OCI-M2 (cell line): ENCODE data around the gene BNC2.
"Not testable (repeated sequence)": the region's sequence is repeated elsewhere in the genome, so short reads cannot be mapped to it uniquely, and the experiment has no call there.

Experiments used
- DNase-seq: peaks from one replicate; lab custom pipeline; 2025; ENCODE audit not compliant: unreplicated experiment; lab: John Stamatoyannopoulos, UW

BNC2 gene

DNA sequence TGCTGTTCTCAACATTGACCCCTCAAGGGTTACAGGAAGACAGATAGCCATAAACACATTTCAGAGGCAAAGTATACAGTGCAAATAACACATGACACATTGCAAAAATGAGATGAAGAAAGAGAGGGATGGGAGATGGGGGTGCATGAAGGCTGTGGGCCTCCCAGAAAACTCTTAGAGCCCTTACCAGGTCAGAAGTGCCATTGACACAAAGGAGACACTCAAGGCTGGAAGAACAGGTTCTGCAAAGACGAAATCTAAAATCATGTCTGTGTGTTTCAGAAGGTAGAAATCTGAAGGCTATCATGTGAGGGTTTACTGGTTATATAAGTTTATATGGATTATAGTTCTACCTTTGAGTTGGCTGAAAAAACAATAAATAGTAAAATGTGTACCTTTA is 318.8 kb downstream of the BNC2 start:
- DNase-seq, result no peak

GRCh38 chr9:16545639-16546038 is 324.8 kb downstream of the BNC2 start:
- DNase-seq, result no peak

DNA sequence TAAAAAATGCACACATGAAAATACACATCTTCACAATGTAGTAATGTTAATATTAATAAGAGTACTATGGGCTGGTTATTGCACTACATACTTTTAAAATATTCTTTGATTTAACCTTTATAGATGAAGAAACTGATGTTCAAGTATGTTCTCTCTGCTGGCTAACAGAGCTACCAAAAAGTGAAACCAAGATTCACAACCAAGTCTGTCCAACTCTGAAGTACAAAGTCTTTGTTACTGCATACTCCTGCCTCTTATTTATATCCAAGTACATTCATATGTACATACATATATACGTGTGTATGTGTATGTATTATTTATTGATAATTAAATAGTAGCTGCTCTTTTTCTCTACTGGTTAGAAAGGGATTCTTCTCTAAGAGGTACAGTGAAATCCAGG is 325.6 kb downstream of the BNC2 start:
- no peak for DNase-seq

- DNase-seq, result no peak
Observed at GRCh38 chr9:16543686-16544085, 326.8 kb downstream of the BNC2 start.

DNA sequence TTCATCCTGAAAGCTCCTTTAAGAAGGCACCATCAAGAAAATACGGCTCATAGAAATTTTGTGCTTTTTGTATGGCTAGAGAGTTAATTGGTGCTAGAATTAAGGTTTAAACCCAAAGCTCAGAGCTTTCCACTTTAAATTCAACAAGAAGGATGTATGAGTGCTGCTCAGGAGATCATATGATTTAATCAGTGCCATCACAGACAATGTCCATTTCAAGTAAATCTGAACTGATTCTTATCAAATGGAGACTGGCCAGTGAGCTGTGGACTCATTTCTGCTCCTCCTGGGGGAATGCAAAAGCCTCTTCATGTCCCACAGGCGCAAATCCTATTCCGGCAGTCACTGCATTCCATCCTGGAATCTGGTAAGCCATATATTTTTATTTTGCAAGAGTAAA is 327.2 kb downstream of the BNC2 start:
- DNase-seq, result no peak

DNA sequence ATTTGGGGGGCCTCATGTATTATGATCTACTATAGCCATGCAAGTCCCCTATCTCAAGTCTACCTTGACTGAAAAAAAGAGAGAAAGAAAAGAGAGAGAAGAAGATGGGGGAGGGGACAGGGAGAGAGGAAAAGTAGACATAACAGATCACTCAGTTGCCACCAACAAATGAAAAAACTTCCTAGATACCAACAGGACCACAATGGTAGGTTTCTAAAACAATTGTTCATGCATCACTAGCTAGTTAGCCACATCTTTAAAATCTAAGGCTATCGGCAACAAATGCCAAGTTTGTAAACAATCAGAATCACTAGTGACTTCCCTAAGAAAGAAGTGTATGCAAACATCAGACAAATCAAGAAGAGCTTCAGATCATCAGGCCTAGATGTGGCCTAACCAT is 328.2 kb downstream of the BNC2 start:
- DNase-seq, result no peak

DNA sequence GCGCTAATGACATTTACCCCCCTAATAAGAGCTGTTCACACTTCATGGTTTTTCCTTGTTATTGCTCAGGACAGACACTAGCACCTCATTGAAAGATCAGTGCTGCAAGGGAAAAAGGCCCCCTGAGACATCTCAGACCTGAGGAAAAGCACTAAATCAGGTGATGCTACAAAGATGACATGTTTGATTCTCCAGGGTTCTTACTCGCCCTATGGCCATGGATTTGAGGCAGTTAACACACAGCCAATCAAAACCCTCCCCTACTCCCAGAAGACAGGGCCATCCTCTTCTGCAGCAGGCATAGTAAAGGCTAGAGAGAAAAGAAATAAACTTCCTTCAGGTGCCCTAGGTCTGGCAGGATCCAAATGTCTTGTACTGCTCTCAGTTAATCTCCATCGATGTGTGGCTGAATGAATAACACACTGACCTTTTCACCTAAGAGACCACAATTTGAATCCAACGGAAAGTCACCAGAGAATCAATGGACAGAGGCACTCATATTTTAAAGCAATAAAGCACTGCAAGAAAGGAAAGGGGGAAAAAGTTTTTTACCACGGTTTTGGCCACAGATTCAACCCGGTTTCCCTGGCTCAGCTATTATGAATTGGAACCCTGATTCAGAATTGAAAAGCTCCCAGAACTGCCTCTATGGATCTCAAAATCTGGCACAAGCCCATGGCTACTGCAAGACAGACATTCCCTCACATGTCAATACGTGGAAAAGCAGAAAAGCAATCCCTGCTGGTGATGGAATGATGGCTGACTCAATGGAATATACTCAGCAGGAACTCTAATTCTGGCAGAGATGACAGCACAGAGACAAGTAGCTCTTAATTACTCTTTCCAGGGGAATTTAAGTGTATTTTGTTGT is 329.5 kb downstream of the BNC2 start:
- DNase-seq, result no peak

GRCh38 chr9:16539626-16540025 is 330.8 kb downstream of the BNC2 start:
- DNase-seq, result not testable (repeated sequence)

DNA sequence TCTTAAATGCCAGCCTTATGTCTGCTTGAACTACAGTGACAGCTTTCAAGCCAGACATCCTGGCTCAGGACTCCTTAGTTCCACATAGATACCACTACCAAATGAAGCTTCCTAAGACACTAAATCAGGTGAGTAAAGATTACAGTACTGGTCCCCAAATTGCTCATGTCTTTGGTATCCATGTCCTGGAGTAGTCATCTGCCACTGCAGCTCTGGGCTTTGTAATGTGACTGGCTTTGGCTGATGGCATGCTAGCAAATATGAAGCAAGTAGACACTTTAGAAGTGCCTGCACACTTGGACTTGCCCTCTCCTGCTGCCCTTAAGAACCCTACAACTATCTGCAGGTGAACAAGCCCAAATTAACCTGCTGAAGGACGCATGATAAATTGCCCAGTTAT is 334.9 kb downstream of the BNC2 start:
- no peak for DNase-seq

DNA sequence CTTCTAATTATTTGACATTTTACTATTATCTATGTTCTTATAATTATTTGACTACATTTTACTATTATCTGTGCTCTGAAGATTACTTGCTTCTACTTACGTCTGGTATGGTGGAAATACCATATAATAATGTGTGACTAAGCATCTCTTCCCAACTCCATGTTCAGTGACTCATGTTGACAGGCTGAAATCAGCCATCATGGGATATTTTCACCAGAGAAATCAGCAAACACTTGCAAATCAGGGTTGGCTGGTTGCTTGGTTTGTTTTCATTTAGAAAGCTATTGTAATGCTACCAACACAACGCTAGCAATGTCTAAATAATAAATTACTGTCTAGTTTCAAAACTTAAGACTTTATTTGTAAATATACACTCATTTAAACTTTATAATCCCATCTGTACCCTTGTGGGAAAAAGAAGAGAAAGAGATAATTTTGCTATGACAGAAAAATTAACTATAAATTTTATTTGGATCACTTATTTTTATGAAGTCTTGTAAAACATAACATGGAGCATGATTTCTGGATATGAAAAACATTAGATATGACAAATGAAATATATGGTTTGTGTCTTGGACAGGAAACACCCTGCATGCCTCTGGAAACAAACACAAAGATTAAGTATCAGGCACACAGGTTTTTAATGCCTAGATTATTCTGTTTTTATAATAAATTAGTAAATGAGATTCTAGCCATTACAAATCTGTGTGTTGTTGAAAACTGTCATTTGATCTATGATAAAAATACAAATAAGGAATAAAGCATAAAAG is 337.6 kb downstream of the BNC2 start:
- no peak for DNase-seq

- no peak for DNase-seq
Observed at GRCh38 chr9:16532272-16532671, 338.2 kb downstream of the BNC2 start.

DNA sequence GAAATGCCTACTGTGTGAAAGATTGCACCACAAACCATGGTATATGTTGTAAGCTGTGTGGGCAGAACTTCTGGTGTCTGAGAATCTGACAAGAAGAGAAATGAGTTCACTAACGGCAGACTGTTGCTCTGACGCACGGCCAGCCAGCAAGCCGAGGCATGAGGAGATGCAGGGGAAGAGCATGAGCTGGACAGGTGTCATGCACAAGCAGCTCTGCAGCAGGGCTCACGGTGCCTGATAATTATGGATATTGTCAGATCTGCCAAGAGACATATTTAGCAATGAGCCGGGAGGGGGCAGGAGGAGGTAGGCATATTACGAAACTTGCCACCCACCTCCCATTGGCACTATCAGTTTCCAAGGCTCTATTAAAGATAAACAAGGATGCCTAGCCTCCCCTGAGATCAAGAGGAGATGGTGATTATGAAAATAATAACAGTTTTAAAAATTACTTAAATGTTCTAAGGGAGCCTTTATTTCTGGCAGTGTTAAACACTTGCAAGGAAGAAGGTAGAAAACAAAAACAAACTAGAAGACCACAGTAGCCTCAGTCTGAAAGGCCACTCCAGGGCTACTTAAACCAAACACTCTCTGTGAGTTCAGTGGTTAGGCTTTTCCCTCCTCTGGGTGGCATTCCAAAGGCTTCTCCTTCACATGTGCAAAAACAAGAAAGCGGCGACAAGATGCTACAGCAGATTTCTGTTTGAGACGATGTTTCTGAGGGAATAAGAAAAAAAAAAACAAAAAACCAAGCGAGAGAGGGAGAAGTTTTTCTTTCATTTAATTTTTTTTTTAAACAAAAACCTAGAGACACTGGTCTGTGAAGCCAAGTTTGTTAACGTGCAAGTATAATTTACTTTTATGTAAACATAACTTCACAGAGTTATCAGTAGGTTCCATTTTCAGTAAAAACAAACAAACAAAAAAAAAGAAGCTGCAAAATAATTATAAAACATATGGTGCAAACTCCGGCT is 339.5 kb downstream of the BNC2 start:
- no peak for DNase-seq

DNA sequence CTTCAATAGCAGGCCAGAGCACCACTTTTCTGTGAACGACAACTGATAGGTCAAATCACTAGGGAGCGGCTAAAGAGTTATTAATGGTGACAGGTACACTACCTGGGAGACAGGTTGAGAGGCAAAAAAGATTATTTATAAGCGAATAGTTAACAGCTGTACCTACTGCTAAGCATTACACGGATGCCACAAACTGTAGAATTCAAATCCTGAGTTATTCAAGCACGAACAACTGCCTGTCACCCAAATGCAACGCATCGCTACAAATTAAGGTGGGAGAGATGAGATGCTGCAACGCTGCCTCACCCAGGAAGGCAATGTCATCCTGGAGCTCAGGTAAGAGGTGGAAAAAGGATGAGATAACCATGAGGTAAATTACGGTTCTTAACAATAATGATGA is 342.9 kb downstream of the BNC2 start:
- DNase-seq, result no peak

DNA sequence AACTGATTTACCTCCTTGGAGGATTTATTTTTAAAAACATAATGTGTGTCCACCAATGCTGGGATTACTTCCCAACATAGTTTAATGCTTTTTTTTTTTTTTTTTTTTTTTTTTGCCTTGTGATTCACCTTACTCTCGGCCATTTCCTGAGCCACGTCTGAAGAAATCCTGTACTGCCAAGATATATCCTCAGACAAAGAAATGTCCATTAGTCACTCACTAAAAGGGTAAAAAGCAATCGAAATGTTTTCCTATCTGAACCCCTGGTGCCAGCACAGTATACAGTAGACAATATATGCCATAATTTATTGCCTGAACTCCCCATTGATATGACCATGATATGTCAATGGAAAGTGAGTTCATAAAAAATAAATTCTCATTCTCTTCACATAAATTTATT is 344.1 kb downstream of the BNC2 start:
- no peak for DNase-seq

DNA sequence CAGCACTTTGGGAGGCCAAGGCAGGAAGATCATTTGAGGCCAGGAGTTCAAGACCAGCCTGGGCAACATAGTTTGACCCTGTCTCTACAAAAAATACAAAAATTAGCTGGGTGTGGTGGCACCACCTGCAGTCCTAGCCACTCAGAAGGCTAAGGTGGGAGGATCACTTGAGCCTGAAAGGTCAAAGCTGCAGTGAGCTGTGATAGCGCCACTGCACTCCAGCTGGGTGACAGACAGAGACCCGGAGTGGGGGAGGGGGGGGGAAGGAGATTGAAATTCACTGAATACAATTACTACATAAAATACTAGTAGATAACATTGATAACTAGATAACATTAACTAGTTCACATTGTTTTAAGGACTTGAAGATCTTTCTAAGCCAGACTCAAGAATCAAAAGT is 345.6 kb downstream of the BNC2 start:
- no peak for DNase-seq

DNA sequence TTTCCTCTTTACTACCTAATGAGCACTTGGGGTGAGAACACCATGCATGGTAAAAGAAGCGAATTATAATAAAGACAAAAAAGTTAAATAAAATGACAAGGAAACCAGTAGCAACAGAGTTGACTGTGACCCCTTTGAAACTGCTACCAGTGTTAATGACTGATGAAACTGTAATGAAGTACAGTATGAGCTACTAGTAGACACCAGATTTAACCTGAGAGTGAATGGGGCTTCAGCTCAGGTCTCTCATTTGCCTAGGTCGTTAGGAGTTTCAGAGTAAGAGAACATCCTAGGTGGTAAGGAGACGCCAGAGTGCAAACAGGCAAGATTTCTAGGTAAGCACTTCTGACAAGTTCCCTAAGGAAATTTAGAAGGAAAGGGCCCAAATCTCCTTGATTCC is 346.4 kb downstream of the BNC2 start:
- DNase-seq, result no peak

DNA sequence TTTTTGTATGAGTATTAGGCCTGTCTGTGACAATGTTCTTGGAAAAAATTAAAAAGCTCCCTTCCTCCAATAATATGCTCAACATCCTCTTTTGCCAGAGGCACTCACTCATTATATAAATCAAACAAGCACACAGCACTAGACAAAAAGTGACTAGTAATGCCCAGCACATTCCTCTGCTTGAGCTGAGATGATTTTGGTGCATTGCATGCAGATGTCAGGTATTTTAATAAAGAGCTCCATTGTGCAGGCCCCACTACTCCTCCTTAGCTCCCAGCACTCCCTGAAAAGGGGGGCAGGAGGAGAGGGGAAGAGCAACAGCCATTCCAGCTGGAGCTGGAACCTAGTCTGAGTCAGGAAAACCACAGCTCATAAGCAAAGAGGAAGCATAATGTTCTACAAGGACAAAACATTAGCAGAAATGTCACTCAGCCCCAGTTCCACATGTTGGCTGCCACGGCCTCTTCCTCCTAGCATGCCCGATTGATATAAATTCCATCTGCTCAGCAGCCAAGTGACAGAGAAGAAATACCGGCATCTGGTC is 348.5 kb downstream of the BNC2 start:
- DNase-seq, result no peak

DNA sequence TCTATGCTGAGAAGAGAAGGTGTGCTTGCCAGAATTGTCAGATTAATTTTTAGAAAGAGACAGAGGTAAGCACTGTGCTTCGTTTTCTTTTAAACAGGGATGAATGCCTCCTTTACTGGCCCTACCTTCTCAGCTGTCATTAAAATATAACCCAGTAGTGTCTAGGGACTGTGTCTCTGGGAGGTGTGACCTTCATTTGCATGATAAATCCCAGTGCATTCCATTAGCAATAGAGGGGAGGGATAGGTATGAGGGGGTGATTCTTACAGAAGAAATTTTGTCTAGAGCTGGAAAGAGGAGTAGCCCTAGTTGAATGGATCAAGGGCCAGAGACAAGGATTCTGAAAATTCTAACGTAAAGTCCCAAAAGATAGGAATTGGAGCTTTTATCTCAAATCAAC is 351.5 kb downstream of the BNC2 start:
- DNase-seq, result no peak

DNA sequence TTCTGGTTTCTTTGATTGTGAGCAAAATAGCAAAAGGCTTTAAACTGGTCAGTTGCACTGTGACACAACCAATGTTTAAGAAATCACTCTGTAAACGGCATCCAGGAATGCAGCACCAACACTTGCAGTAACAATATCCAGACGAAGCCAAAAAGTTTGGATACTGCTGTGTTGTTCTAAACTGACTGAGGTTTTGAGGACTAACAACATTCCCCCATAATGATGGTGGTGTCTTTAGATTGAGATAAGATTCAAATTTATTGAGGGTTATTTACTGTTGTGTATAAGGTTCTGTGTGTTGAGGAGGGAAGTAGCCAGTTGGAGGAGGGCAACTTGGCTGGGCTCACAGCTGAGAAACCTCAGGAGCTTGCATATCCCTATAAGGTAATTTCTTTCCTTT is 353.6 kb downstream of the BNC2 start:
- no peak for DNase-seq

DNA sequence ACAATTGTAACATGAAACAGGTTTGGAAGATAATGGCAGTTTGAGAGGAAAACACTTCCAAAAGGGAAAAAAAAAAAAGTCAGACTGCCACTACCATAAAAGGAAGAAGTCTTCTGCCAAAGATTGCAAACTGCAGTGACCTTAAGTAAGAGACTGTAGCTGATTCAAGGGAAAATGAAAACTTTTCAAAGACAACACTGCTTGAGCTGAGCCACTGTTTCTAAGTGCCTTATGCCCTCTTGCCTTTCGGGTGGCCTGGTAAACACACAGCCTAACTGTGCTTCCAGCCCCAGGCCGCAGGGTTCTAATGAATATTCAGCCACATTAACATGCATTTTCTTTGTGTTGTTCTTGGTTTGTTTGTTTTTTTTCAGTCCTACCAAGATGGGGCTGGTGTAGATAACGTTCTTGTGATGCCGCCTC is 354.6 kb downstream of the BNC2 start:
- DNase-seq, result no peak

- DNase-seq, result no peak
Observed at GRCh38 chr9:16515207-16515606, 355.3 kb downstream of the BNC2 start.
